HepG2 (cell line): ENCODE results near the gene GGT7. TPM values are rescaled to one million over a fixed set of nuclear protein-coding genes. Genes with fewer than 3 reads are reported as not detected.

Experiments
- ATAC-seq: fragments of 200-7000 bp; cut with Tn5 transposase; 3 replicates; pipeline ENCODE4 v1.9.1; 2020; ENCODE audit warnings: mild to moderate bottlenecking, moderate library complexity
- BruUV-seq: library from RNA; stranded (reverse); fragments of 400-500 nt; replicated peaks from 2 replicates; lab custom pipeline; 2021; lab: Mats Ljungman, UMichigan
- CTCF ChIA-PET: fragments of 300-600 bp; formaldehyde crosslinking; extraction: SDS; loops from one replicate; lab custom pipeline; 2021; ENCODE audit warnings: low total read pairs, inconsistent platforms, low intra/inter-chr PET ratio; lab: Yijun Ruan, JAX
- POLR2A ChIA-PET: fragments of 350-600 bp; sonication (Branson Sonifier 250); formaldehyde crosslinking; loops from one replicate; lab custom pipeline; 2020; ENCODE audit warnings: antibody characterized with exemption, inconsistent platforms; lab: Yijun Ruan, JAX
- DNase-seq: peaks from one replicate; pipeline ENCODE4 v3.0.0-alpha.2; 2015; ENCODE audit warnings: low spot score
- FAIRE-seq: peaks from 3 replicates; lab custom pipeline; 2011; peaks lifted over from hg19 to GRCh38; lab: Jason Lieb, UNC
- H2AFZ ChIP-seq: one replicate; pipeline ENCODE4 v1.6.1; 2011; ENCODE audit warnings: low read length, inconsistent platforms
- H3K27ac ChIP-seq: fragments of 300-600 bp; 3 replicates; pipeline ENCODE4 v1.8.0; 2011; ENCODE audit warnings: mixed run types, mild to moderate bottlenecking, mixed read lengths, low read length, inconsistent platforms; ENCODE audit not compliant: insufficient read depth; ENCODE audit errors: extremely low read length
- H3K27me3 ChIP-seq, 2 experiments: fragments of 200-600 bp in 1 of 2; 2 replicates in 1 of 2; 3 replicates in 1 of 2; pipeline versions ENCODE4 v1.6.0 to v1.8.0; 2011; ENCODE audit warnings: low read length in 2 of 2, mild to moderate bottlenecking in 2 of 2, moderate library complexity in 2 of 2, inconsistent platforms in 1 of 2; ENCODE audit not compliant: insufficient read depth in 2 of 2, control insufficient read depth in 1 of 2
- H3K36me3 ChIP-seq, 2 experiments: fragments of 200-600 bp in 1 of 2; replicated peaks in 1 of 2; 2 replicates in 1 of 2; 3 replicates in 1 of 2; pipeline versions ENCODE4 v1.5.1 to v1.8.0; 2011; ENCODE audit warnings: low read length in 2 of 2, inconsistent platforms in 1 of 2; ENCODE audit not compliant: insufficient read depth in 2 of 2, control insufficient read depth in 1 of 2
- H3K4me1 ChIP-seq: 2 replicates; pipeline ENCODE4 v1.5.1; 2012; ENCODE audit warnings: low read length, inconsistent platforms; ENCODE audit not compliant: insufficient read depth
- H3K4me2 ChIP-seq: 2 replicates; pipeline ENCODE4 v1.6.0; 2011; ENCODE audit warnings: low read depth, low read length, inconsistent platforms
- H3K4me3 ChIP-seq, 3 experiments: fragments of 200-600 bp in 1 of 3; sonication (generic), shearing (Covaris generic) in 1 of 3; replicated peaks in 1 of 3; 2 replicates each; pipeline ENCODE4 v1.5.1; 2011 to 2016; ENCODE audit warnings: low read length in 3 of 3, inconsistent platforms in 2 of 3, low read depth in 2 of 3, mild to moderate bottlenecking in 2 of 3, control low read depth in 1 of 3, mixed read lengths in 1 of 3; ENCODE audit not compliant: insufficient read depth in 1 of 3
- H3K79me2 ChIP-seq: one replicate; pipeline ENCODE4 v1.6.1; 2011; ENCODE audit warnings: low read length, inconsistent platforms; ENCODE audit not compliant: insufficient read depth
- H3K9ac ChIP-seq: 2 replicates; pipeline ENCODE4 v1.6.0; 2011; ENCODE audit warnings: mild to moderate bottlenecking, low read depth, low read length, inconsistent platforms; ENCODE audit not compliant: insufficient read depth
- H3K9me3 ChIP-seq: 2 replicates; pipeline ENCODE4 v1.5.1; 2012; ENCODE audit warnings: mild to moderate bottlenecking, low read length
- H4K20me1 ChIP-seq: 2 replicates; pipeline ENCODE4 v1.6.0; 2011; ENCODE audit warnings: inconsistent platforms, mild to moderate bottlenecking, low read length, moderate library complexity; ENCODE audit not compliant: insufficient read depth
- NFATC3 ChIP-seq: sonication (generic); formaldehyde crosslinking; IDR thresholded peaks from 2 replicates; pipeline ENCODE4 v1.5.1; 2020; ENCODE audit warnings: mild to moderate bottlenecking, missing genetic modification reagents
- RXRB ChIP-seq: IDR thresholded peaks from 2 replicates; pipeline ENCODE4 v1.6.1; 2016; ENCODE audit warnings: borderline replicate concordance, missing genetic modification reagents, missing compliant biosample characterization
- TRIM24 ChIP-seq: sonication (generic); formaldehyde crosslinking; IDR thresholded peaks from 2 replicates; pipeline ENCODE4 v1.8.0; 2022; ENCODE audit warnings: mild to moderate bottlenecking, missing genetic modification reagents
- ZNF143 ChIP-seq: sonication (generic); formaldehyde crosslinking; IDR thresholded peaks from 2 replicates; pipeline ENCODE4 v1.4.0; 2020; ENCODE audit warnings: missing genetic modification reagents
- ZNF414 ChIP-seq: sonication (generic); formaldehyde crosslinking; IDR thresholded peaks from 2 replicates; pipeline ENCODE4 v1.5.0; 2020; ENCODE audit warnings: missing genetic modification reagents
- ZNF737 ChIP-seq: sonication (generic); formaldehyde crosslinking; IDR thresholded peaks from 2 replicates; pipeline ENCODE4 v1.5.0; 2020; ENCODE audit warnings: missing genetic modification reagents, mild to moderate bottlenecking, borderline replicate concordance
- WGBS: methylation state at CpG from one replicate; pipeline ENCODE4 v1.1.6; 2017; ENCODE audit warnings: low lambda C conversion rate; 5-methylcytosine and 5-hydroxymethylcytosine counted together
- in situ Hi-C: cut with HindIII; loops from 2 replicates; pipeline ENCODE4 v1.10.0; 2017; ENCODE audit warnings: low pct_unique_long_range_greater_than_20kb; ENCODE audit not compliant: extremely low pct_ligation_motif_present
- intact Hi-C: fragments of 100-400 bp; cut with micrococcal nuclease; formaldehyde crosslinking; loops from one replicate; pipeline ENCODE4 v1.10.0; 2022; ENCODE audit not compliant: unreplicated experiment
- polyA plus RNA-seq, 8 experiments: library from polyadenylated mRNA; depleted of rRNA in 3 of 8; stranded (reverse) in 7 of 8; unstranded in 1 of 8; fragments of >200 nt; fragmentation: Illumina TruSeq in 4 of 8; extraction: Trizol in 4 of 8; gene quantifications; 2 replicates each; pipeline versions ENCODE4 v1.2.1 to v1.2.3, GENCODE V29; 2011 to 2016; ENCODE audit warnings: low read depth in 4 of 8, missing spikeins in 1 of 8, mixed read lengths in 1 of 8; ENCODE audit not compliant: insufficient read depth in 1 of 8
- total RNA-seq, 5 experiments: library from RNA; depleted of rRNA; stranded (reverse); fragments of >200 nt; fragmentation: Illumina TruSeq; extraction: Trizol; gene quantifications; 2 replicates each; pipeline ENCODE4 v1.2.3, GENCODE V29; 2016; ENCODE audit warnings: low read depth in 1 of 5
- TF ChIP-seq, protein P1 (sequence below): sonication (generic); formaldehyde crosslinking; IDR thresholded peaks from 2 replicates; pipeline ENCODE4 v1.4.0; 2020; ENCODE audit warnings: missing genetic modification reagents
- TF ChIP-seq, protein P2 (sequence below): sonication (generic); formaldehyde crosslinking; IDR thresholded peaks from 2 replicates; pipeline ENCODE4 v1.4.0; 2020; ENCODE audit warnings: mild to moderate bottlenecking, missing genetic modification reagents

Gene GGT7
- total and polyA plus RNA-seq, 2 of the 13 experiments (the other 11 are each of a cell fraction or from before 2014, with no cell fraction given): 6.6 to 23.0 TPM

DNA sequence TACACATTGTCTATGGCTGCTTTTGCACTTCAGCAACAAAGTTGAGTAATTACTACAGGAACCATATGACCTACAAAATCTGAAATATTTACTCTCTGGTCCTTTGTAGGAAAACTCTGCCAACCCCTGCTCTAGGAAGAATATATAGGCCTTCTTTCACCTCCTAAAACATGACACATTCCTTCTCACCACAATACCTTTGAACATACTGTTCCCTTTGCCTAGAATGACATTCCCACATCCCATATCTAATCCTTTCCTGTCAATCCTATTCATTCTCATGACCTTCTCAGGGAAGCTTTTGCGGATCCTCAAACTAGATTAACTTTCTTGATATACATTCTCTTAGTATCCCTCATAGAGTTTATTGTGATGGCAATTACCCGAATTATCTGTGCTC, 29.2 kb downstream of the GGT7 start:
- H3K9ac ChIP-seq: no peak overlapping the region
- H3K4me1 ChIP-seq: peaks cover 8% of the 10 kb centered on the region
- no peaks in the 10 kb centered on the region for H3K27me3 ChIP-seq
- DNase-seq (no peak), ATAC-seq (no peak), FAIRE-seq (no peak)
- intact Hi-C loops: no loop called here
- H4K20me1 ChIP-seq: no peaks in the 10 kb centered on the region
- in situ Hi-C loops: no loop called here
- no peaks in the 10 kb centered on the region for H3K9me3 ChIP-seq
- 96% methylated on average over 2 of the region's 2 CpGs for WGBS
- ChIA-PET POLR2A (no interaction called here), CTCF (no interaction called here)
- no peak overlapping the region for H3K4me3 ChIP-seq
- H2AFZ ChIP-seq: no peak overlapping the region
- TF ChIP-seq, protein P1, sequence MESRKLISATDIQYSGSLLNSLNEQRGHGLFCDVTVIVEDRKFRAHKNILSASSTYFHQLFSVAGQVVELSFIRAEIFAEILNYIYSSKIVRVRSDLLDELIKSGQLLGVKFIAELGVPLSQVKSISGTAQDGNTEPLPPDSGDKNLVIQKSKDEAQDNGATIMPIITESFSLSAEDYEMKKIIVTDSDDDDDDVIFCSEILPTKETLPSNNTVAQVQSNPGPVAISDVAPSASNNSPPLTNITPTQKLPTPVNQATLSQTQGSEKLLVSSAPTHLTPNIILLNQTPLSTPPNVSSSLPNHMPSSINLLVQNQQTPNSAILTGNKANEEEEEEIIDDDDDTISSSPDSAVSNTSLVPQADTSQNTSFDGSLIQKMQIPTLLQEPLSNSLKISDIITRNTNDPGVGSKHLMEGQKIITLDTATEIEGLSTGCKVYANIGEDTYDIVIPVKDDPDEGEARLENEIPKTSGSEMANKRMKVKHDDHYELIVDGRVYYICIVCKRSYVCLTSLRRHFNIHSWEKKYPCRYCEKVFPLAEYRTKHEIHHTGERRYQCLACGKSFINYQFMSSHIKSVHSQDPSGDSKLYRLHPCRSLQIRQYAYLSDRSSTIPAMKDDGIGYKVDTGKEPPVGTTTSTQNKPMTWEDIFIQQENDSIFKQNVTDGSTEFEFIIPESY (CRISPR knock-in tag): no peak
- no peak for TF ChIP-seq NFATC3 (CRISPR knock-in tag)
- TF ChIP-seq ZNF414 (CRISPR knock-in tag): no peak
- no peak for TF ChIP-seq ZNF143 (CRISPR knock-in tag)
- no peak for TF ChIP-seq TRIM24 (CRISPR knock-in tag)
- no peak for TF ChIP-seq ZNF737 (CRISPR knock-in tag)
- TF ChIP-seq, protein P2, sequence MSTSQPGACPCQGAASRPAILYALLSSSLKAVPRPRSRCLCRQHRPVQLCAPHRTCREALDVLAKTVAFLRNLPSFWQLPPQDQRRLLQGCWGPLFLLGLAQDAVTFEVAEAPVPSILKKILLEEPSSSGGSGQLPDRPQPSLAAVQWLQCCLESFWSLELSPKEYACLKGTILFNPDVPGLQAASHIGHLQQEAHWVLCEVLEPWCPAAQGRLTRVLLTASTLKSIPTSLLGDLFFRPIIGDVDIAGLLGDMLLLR: no peak
- TF ChIP-seq RXRB (CRISPR knock-in tag): no peak
- peaks cover 3 to 5% of the 10 kb centered on the region in 2 experiments; a peak in 3 of 5 replicates for H3K36me3 ChIP-seq
- no peak overlapping the region for H3K4me2 ChIP-seq
- H3K27ac ChIP-seq: no peak overlapping the region
- BruUV-seq: no TSS peak
- no peaks in the 10 kb centered on the region for H3K79me2 ChIP-seq
